NCI-H526 treated with DMSO at 0.1 percent for 48 hours (cell line): Measurements from ENCODE around the gene EBP.
"Not testable (repeated sequence)": the region's sequence is repeated elsewhere in the genome, so short reads cannot be mapped to it uniquely, and the experiment has no call there.

Source experiments
- DNase-seq: peaks from one replicate; lab custom pipeline; 2025; lab: John Stamatoyannopoulos, UW

The EBP gene

GRCh38 chrX:48525853-48526252 lies 4.2 kb downstream of the EBP start:
- DNase-seq: not testable (repeated sequence)

DNA sequence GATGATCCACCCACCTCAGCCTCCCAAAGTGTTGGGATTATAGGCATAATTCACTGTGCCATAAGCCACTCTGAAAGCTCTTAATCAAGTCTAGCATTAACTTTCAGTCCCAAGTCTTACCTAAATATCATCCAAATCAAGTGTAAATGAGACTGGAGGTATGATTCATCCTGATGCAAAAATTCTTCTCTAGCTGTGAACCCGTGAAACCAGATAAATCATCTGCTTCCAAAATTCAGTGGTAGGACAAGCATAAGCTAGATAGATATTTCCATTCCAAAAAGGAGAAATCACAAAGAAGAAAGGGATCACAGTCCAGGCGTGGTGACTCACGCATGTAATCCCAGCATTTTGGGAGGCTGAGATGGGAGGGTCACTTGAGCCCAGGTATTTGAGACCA lies 9.1 kb downstream of the EBP start:
- no peak for DNase-seq

GRCh38 chrX:48531358-48531959 lies 9.9 kb downstream of the EBP start:
- DNase-seq: no peak

DNA sequence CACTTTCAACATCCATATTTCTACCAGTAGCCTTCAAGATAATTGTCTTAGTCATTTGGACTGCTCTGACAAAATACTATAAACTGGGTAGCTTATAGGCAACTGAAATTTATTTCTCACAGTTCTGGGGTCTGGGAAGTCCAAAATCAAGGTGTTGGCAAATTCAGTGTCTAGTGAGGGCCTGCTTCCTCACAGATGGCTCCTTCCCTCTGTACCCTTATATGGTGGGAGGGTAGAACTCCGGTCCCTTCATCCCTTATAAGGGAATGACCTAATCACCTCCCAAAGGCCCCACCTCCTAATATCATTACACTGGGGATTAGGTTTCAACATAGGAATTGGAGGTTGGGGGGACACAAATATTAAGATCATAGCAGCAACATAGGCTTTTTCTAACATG lies 10.6 kb downstream of the EBP start:
- no peak for DNase-seq

- DNase-seq: no peak
Measured at GRCh38 chrX:48533165-48533564, 11.6 kb downstream of the EBP start.

DNA sequence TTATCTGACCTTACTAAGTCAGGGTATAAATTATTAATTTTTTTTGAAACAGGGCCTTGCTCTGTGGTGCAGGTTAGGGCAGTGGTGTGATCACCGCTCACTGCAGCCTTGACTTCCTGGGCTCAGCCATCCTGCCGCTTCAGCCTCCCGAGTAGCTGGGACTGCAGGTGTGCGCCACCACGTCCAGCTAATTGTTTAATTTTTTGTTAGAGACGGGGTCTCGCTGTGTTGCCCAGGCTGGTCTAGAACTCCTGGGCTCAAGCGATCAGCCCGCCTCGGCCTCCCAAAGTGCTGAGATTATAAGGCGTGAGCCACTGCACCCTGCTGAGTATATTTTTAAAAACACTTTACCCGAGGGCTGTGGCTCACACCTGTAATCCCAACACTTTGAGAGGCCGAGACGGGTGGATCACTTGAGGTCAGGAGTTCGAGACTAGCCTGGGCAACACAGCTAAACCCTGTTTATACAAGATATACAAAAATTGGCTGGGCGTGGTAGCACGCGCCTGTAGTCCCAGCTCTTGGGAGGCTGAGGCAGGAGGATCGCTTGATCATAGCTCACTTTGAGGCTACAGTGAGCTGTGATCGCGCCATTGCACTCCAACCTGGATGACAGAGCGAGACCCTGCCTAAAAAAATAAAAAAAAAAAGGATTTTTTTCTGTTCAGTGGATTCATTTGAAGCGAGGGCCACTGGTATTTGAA lies 17.2 kb downstream of the EBP start:
- no peak for DNase-seq

GRCh38 chrX:48539345-48540027 lies 17.9 kb downstream of the EBP start, which contains the start of gene TBC1D25:
TBC1D25 (plus strand) TSS chrX:48539714; CDS start chrX:48539798, 84 bp downstream.
- peak; percentile 94 for DNase-seq

DNA sequence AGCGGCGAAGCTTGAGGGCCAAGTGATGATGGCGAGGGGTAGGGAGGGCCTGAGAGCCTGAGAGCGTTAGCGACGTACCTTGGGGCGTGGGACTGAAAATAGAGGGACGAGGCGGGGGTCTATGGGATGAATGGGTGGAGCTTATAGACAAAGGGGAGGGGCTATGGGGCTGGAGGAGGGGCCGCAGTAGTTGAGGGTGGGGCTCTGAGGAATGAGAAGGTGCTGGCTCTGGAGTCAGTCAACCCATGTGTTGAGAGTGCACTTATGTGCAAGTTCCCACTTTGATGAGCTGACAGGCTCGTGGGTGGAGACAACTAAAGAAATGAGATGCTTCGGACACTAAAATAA lies 18.4 kb downstream of the EBP start:
- no peak for DNase-seq

GRCh38 chrX:48540480-48540879 lies 18.9 kb downstream of the EBP start:
- no peak for DNase-seq

GRCh38 chrX:48541140-48541814 lies 19.7 kb downstream of the EBP start:
- no peak for DNase-seq

GRCh38 chrX:48548871-48549270 lies 27.3 kb downstream of the EBP start:
- DNase-seq: no peak

GRCh38 chrX:48555731-48556325 lies 34.2 kb downstream of the EBP start:
- not testable (repeated sequence) for DNase-seq

DNA sequence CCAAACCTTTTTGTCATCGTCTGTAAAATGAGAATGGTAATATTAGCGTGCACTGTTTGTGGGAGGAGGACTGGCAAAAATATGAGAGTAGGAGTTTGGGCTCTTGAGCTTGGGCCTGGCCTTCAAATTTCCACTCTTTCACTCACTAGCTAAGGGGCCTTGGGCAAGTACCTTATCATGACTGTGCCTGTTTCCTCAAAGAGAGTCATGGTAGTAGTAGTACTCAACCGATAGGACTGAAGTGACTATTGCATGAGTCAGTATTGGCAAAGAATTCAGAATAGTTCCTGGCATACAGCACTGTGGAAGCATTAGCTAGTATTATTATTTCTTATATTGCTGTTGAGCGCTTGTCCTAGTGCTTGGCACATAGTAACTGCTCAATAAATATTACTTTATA lies 36.7 kb downstream of the EBP start:
- no peak for DNase-seq

DNA sequence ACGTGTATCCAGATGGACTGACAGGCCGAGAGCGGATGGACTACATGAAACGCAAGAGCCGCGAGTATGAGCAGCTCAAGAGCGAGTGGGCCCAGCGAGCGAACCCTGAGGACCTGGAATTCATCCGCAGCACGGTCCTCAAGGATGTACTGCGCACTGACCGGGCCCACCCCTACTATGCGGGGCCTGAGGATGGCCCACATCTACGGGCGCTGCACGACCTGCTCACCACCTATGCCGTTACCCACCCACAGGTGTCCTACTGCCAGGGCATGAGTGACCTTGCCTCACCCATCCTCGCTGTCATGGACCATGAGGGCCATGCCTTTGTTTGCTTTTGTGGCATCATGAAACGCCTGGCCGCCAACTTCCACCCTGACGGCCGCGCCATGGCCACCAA lies 38.0 kb downstream of the EBP start:
- no peak for DNase-seq

DNA sequence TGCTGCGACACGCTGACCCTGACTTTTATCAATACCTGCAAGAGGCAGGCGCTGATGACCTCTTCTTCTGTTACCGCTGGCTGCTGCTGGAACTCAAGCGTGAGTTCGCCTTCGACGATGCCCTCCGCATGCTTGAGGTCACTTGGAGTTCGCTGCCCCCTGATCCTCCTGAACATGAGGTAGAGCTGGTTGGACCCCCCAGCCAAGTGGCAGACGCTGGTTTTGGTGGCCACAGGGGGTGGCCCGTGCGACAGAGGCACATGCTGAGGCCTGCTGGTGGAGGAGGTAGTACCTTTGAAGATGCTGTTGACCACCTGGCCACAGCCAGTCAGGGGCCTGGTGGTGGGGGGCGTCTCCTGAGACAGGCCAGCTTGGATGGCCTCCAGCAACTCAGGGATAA lies 38.4 kb downstream of the EBP start:
- no peak for DNase-seq

DNA sequence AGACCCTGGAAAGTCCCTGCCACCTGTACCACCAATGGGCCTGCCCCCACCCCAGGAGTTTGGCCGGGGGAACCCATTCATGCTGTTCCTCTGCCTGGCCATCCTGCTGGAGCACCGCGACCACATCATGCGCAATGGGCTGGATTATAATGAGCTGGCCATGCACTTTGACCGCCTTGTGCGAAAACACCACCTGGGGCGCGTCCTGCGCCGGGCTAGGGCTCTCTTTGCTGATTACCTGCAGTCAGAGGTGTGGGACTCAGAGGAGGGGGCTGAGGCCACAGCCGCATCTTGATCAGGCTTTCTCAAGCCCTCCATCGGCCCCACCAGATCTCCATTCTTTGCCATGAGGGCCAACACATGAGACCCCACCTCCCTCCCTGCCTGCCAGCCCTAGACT lies 39.1 kb downstream of the EBP start:
- DNase-seq: no peak

DNA sequence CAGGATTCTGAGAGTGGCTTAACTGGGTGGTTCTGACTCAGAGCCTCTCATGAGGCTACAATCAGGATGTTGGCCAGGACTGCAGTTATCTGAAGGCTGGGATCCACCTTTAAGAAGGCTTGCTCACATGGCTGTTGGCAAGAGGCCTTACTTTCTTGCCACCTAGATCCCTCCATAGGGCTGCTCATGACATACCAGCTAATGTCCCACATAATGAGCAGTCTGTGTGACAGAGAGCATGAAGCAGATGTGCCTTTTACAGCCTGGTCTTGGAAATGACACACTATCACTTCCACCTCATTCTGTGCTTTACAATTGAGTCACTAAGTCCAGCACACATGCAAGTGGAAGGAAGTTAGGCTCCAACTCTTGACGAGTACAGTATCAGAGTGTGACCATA lies 48.4 kb downstream of the EBP start:
- DNase-seq: no peak

DNA sequence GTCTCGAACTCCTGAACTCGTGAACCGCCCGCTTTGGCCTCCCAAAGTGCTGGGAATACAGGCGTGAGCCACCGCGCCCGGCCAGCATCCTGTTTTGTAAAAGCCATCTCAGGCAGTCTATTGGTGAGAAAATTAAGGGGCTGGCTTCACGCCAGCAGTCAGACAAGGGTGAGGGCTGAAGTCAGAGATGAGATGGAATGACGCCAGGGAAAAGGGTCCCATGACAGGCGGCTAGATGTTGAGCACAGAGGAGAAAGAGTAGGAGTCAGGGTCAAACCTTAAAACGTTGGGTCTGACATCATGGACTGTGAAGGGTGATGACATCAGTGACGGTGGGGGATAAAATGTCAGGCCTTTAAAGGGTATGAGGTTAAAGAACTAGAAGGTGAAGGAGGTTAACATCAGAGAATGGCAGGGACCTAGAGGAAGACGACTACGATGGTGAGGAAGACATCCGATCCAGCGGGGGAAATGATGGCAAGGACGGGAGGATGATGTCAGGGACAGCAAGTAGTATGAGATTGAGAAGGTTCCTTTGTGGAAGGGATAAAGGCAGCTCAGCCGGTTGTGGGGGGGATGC lies 52.2 kb downstream of the EBP start:
- no peak for DNase-seq

GRCh38 chrX:48574270-48575266 lies 53.0 kb downstream of the EBP start, which contains the start of gene RBM3:
RBM3 (plus strand) TSS chrX:48574484; CDS start chrX:48575181, 697 bp downstream.
- DNase-seq: peak; percentile 71

- DNase-seq: no peak
Measured at GRCh38 chrX:48575642-48576041, 54.0 kb downstream of the EBP start.

GRCh38 chrX:48576108-48576507 lies 54.5 kb downstream of the EBP start:
- DNase-seq: no peak
